CD4-positive, alpha-beta T cell treated with Interleukin-6 at 100 ng/mL for 8 hours (primary cell): ENCODE data around the gene SH2D3C.

Source experiments
- DNase-seq: peaks from one replicate; pipeline ENCODE4 v3.0.0-alpha.2; 2020; ENCODE audit warnings: mixed read lengths, low spot score

The SH2D3C gene

DNA sequence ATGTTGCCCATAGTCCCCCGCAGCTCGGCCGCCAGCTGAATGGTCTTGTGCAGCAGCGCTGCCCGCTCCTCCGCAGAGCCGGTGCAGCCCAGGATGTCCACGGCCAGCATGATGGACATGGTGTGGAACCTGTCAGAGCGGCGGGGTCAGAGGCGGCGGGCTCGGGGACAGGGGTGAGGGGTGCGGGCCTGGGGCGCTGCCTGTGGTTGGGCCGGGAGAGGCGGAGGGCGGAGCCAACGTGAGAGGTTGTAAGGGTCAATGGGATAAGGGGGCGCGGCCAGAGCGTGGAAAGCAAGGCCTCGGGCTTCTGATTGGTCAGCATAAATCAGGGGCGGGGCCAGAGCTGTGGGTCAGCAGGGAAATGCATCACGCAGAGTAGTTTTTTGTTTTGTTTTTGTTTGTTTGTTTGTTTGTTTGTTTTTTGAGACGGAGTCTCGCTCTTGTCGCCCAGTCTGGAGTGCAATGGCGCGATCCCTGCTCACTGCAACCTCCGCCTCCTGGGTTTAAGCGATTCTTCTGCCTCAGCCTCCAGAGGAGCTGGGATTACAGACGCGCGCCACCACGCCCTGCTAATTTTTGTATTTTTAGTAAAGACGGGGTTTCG is 36.5 kb downstream of the SH2D3C start:
- DNase-seq = no peak

DNA sequence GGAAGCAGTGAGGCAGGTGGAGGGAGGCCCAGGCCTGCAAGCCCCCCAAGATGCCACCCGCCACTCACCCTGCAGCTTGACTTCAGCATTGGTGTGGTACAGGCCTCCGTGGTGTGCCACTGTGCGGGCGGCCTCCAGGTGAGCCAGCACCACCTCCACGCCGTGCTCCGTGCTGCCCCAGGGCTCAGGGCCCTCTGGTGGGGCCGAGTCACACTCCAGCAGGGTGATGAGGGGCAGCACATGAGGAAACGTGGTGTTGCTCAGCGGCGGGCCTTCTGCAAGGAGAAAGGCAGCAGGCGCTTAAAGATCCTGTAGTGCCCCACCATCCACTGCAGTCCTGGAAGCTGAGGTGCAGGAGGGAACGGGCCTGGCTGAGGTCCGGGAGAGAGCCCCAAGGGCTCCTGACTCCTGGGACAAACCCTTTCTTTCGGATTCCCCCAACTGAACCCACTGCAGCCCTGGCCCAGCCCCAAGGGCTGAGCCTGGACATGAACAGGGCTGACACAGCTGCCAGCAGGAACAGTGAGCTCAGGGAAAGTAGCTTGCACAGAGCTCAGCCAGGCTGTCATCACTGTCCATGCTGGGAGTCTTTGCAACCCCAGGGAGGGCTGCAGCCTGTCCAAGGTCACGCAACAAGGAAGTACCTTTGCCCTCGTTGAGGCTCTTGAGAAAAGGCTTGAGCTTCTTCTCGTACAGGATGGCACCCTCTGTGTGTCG is 38.7 kb downstream of the SH2D3C start:
- no peak for DNase-seq

- no peak for DNase-seq
Observed at GRCh38 chr9:127738666-127739065, 39.8 kb downstream of the SH2D3C start.

GRCh38 chr9:127735530-127736185 is 42.8 kb downstream of the SH2D3C start:
- DNase-seq = no peak

GRCh38 chr9:127734747-127735529 is 43.5 kb downstream of the SH2D3C start, which contains the start of gene TOR2A:
Gene TOR2A, minus strand, starts transcription at chr9:127735294. Its CDS starts 24 bp downstream, at chr9:127735270.
- peak; percentile 97 for DNase-seq

GRCh38 chr9:127734247-127734746 is 44.2 kb downstream of the SH2D3C start:
- DNase-seq = no peak

DNA sequence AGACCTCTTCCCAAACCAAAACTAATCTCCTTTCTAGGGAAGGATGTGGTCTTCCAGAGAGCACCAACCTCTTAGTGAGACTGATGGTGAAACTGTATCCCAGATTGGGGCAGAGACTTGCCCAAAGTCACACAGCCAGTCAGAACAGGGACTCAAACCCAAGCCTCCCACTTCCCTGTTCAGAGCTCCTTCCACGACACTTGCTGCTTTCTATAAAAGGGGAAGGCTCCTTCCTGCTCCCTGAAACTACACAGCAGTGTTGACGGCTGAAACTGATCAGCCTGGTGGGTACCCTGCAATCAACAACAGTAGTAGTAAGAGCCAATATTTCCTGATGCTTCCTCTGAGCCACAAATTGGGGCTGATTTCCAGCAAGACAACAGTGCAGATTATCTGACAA is 44.9 kb downstream of the SH2D3C start:
- no peak for DNase-seq

DNA sequence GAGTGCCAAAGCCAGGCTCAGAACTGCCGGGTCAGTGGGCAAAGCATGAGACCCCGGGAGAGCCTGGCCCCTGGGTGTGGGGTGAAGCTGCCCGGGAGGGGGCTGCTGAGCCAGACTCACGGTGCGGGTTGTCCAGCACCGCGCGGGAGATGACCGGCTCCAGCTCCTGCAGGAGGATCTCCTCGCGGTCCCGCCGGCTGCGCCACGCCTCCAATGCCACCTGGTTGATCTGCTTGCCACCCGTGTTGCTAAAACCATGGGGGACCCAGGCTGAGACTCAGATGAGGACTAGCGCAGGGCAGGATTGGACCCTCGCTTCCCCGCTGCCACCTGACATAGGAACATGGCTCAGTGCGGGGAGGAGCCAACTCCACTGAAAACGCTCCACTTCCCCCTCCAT is 46.0 kb downstream of the SH2D3C start:
- no peak for DNase-seq

DNA sequence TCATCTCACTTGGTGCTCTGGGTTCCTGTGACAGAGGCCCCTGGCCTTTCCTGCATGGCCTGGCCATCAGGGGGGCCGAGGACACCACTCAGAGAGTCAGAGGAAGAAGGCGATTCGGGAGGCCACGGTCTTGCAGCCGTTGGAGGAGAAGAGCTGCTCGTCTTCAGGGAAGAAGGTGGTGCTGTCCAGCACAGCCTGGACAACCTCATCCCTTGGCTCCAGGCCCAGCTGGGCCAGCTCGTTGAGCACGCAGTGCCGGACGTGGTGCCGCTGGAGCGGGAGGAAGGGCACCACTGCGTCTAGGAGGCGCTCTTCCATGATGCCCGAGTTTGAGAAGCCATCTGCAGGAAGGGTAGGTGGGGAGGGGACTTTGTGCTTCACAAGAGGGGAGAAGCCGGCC is 46.5 kb downstream of the SH2D3C start:
- DNase-seq = no peak

GRCh38 chr9:127730799-127731410 is 47.6 kb downstream of the SH2D3C start:
- no peak for DNase-seq

GRCh38 chr9:127730262-127730661 is 48.2 kb downstream of the SH2D3C start:
- no peak for DNase-seq

- DNase-seq = no peak
Observed at GRCh38 chr9:127729522-127730256, 48.8 kb downstream of the SH2D3C start.

DNA sequence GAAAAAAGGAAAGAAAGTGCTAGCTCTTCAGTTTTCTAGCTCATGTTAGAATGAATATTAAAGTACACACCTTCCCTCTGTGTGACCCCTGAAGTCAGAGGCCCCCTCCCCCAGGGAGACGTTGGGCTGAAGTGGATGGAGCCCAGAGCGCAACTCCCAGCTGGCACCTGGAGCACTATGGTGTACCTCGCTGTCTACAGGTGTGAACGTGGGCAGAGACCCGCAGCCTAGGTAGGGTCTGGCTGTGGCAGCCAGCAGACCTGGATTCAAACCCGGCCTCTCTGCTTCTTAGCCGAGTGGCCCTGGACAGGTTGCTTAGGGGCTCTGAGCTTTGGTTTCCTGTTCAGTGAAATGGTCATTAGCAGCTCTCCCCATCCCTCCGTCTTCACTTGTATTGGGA is 49.7 kb downstream of the SH2D3C start:
- DNase-seq = no peak

GRCh38 chr9:127726871-127727270 is 51.6 kb downstream of the SH2D3C start:
- DNase-seq = no peak

GRCh38 chr9:127724012-127724411 is 54.5 kb downstream of the SH2D3C start:
- no peak for DNase-seq

DNA sequence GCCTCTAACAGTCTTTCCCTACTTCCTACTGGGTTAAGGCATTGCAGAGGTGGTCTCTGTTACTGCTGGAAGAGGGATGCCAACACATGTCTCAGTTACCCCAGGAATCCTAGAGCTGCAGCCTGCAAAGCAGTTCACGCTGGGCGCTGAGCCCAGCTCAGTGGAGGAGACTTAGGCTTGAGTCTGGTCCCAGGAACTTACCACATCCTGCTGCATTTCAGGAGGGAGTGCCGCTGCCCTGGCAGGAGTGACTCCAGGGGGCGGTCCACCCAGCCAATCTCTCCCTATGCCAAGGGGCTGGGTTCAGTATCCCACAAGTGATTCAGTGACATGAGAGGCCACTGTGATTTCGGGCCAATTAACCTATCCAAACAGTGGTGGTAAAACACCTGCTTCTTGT is 55.0 kb downstream of the SH2D3C start:
- no peak for DNase-seq

DNA sequence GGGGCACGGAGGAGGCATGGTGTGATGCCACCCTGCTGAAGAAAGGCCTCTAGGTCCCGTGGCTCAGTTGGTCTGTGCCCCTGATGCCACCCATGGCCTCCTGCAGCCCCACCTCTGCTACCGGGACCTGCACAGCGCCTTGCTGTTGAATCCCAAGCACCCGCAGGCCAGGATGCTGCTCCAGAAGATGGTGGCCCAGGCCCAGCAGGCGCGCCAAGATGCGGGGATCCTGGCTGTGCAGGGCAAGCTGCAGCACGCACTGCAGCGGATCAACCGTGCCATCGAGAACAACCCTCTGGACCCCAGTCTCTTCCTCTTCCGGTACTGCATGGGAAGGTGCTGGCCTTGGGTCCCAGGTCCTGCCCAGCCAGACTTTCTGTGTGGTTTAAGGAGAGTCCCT is 55.5 kb downstream of the SH2D3C start:
- no peak for DNase-seq

DNA sequence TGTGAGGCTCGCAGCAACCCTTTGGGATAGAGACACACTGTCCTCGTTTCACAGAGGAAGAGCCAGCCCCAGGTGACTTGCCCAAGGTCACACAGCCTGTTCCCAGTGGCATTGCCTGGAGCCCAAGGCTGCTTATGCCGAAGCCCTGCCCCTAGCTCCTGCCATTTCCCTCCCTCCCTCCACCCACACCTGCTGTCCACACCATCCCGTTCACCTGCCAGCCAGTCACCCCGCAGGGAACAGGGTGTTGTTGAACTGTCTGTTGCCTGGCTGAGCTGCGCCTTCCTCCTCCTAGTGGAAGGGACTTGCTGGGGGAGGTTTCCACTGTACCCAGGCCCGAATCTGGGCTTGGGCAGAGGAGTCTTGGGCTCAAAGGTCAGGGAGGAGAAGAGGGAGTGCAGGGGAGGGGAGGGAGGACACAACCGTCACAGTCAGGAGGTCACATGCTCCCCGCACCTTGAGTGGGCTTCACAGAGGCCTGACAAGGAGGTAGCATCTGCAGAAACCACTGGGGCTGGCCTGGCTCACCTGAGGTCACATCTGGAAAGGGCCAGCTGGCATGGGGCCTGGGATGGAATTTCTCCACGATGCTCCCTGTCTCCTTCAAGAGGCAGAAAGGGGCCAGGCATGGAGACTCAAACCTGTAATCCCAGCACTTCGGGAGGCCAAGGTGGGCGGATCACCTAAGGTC is 56.3 kb downstream of the SH2D3C start:
- no peak for DNase-seq

DNA sequence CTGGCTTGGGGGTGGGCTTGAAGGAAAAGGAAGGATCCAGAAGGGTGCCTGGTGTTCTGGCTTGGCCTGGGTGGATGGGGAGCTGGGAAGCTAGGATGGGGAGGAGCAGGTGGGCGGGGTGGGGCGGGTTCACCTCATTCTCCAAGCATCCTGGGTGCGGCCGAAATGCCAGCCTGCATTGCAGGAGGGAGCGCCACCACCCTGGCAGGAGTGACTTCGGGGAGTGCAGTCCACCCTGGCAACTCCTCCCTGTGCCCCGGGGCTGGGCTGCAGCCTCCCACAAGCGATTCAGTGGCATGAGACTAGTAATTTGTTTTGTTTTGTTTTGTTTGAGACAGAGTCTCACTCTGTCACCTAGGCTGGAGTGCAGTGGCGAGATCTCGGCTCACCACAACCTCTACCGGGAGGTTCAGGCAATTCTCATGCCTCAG is 57.1 kb downstream of the SH2D3C start:
- DNase-seq = no peak

DNA sequence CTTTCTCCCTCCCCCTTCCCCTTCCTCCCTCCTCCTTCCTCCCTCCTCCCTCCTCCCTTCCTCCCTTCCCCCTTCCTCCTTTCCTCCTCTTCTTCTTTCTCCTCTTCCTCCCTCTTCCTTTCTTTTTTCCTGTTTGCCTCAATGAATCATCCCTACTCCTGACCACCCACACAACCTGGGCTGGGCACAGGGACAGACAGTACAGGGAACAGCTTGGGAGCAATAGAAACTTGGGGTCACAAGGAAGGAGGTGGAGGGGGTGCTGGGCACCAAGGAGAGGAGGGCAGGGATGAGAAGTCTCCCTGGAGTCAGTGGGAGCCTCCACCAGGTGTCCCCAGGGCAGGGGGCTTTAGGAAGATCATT is 57.6 kb downstream of the SH2D3C start:
- no peak for DNase-seq
